Sigmoid colon (tissue), 3 donors: ENCODE data around the gene CNTNAP5.

Source experiments
- CTCF ChIP-seq, 4 experiments: fragments of 450-650 bp in 3 of 4; fragments of 200-600 bp in 1 of 4; IDR thresholded peaks; one replicate each; pipeline ENCODE4 v1.5.1; 2016 to 2019; ENCODE audit warnings: antibody characterized with exemption in 4 of 4, mild to moderate bottlenecking in 3 of 4, moderate library complexity in 2 of 4
- POLR2A ChIP-seq, 2 donors: fragments of 450-650 bp; IDR thresholded peaks; one replicate each; pipeline ENCODE4 v1.6.1; 2016; ENCODE audit warnings: antibody characterized with exemption in 2 of 2, mild to moderate bottlenecking in 2 of 2, moderate library complexity in 2 of 2

- no peak for TF ChIP-seq CTCF (IDR thresholded peaks at IDR 0.05)
- no peak for TF ChIP-seq POLR2A (IDR thresholded peaks at IDR 0.05)
Observed at GRCh38 chr2:124162256-124162655, 137.2 kb downstream of the CNTNAP5 start.
